Activated CD8-positive, alpha-beta memory T cell treated with anti-CD3 and anti-CD28 coated beads, Interleukin-2, amount 50 U/mL, for 1 hour (primary cell): Measurements from ENCODE around the gene ACP7.
"Not testable (repeated sequence)": the region's sequence is repeated elsewhere in the genome, so short reads cannot be mapped to it uniquely, and the experiment has no call there.

Source experiments
- DNase-seq: peaks from one replicate; pipeline ENCODE4 v3.0.0-alpha.2; 2020; ENCODE audit errors: extremely low read depth

ACP7 gene

DNA sequence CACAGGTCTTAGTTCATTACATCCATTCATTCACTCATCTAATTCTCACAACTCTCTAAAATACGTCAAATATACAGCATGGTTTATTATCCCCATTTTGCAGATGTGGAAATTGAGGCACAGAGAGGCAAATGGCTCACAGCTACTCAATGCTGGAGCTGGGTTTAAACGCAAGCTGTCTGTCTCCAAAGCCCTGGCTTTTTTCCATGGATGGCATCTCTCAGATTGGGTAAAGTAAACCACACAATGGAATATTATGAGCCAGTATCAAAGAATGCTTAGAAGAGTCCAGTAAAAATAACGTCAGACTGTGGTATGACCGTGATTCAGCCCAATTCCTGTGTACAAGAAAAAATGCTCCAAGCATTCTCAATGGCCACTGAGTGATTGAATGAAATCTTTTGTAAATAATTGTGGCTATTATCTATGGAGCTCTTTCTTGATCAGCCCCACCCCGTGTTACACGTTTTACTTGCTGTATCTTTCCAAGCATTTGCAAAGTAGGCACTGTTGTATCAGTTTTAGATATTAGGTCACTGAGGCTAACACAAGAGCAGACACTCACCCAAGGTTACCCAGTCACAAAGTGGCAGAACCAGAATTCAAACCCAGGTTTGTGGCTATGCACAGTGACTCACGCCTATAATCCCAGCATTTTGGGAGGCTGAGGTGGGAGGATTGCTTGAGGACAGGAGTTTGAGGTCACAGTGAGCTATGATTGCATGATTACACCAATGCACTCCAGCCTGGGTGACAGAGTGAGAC lies 5.5 kb upstream of the ACP7 start:
- DNase-seq: no peak

- no peak for DNase-seq
These were observed 3.7 kb upstream of the ACP7 start for GRCh38 chr19:39080431-39080830.

GRCh38 chr19:39082167-39082566 lies 2.0 kb upstream of the ACP7 start:
- DNase-seq: no peak

- DNase-seq: no peak
These were observed 1.2 kb upstream of the ACP7 start for GRCh38 chr19:39082745-39083598.

GRCh38 chr19:39083599-39083982 lies 577 bp upstream of the ACP7 start:
- DNase-seq: no peak

DNA sequence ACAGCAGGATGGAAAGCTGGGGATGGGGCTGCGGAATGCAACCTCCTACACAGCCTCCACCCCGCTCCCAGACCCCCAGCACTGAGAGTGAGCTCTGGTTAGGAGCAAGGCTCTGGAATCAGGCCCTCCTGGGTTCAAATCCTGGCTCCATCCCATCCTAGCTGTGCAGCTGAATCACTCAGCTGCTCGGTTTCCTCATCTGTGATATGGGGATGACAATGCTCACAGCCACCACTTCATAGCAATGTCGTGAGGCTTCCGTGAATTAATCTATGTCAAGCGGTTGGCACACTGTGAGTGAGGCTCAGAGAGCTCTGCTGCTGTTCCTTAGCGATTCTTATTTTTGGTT lies 538 bp downstream of the ACP7 start:
- no peak for DNase-seq

DNA sequence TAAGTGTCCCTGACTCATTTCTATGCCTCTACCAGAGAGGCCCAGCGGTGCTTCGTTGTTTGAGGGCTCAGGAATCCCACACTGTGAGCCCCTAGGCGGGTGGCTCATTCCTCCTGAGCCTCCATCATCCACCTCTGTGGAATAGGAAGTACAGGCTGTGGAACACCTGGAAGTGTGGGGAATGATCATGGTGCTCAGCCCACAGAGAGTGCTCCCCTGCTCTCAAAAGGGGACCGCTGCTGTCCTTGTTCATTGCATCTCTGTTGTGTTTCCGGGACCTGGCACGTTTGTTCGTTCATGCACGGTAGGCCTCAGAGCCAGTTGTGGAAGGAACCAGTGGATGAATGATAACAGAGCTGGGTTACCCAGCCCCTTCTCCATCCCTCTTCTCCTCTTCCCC lies 1.2 kb downstream of the ACP7 start:
- DNase-seq: no peak

GRCh38 chr19:39086386-39086785 lies 2.2 kb downstream of the ACP7 start:
- DNase-seq: no peak

DNA sequence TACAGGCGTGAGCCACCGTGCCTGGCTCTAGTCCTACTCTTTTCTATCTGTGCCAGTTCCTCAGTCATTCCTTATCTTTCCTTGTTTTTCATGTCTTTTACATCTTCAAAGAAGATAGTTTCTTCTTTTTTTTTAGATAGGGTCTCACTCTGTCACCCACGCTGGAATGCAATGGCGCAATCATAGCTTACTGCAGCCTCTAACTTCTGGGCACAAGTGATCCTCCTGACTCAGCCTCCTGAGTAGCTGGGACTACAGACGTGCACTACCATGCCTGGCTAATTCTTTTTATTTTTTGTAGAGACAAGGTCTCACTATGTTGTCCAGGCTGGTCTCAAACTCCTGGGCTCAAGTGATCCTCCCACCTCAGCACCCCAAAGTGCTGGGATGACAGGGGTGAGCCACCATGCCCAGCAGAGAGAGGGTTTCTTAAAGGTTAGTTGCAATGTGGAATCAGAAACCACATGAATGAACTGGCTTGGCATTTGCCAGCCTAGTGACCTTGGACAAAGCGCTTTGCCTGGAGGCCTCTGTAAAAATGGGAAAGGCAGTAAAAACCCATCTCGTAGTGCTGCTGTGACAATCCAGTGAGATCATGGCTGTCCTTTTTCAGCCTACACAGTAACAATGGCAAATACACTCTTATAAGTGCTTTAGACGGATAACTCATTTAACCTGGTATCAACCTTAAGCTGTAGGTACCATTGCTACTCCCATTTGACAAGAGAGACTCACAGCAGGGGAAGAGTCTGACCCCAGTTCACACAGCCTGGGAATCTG lies 3.9 kb downstream of the ACP7 start:
- no peak for DNase-seq

DNA sequence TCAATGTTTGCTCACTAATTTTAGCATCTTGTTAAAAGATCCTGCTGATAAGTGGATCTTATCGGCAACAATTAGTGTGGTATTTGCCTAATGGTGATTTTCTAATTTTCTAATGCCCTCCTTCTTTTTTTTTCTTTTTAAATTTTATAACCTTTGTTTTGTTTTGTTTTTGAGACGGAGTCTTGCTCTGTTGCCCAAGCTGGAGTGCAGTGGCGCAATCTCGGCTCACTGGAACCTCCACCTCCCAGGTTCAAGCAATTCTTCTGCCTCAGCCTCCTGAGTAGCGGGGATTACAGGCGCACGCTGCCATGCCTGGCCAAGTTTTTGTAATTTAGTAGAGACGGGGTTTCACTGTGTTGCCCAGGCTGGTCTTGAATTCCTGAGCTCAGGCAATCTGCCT lies 5.8 kb downstream of the ACP7 start:
- DNase-seq: not testable (repeated sequence)

DNA sequence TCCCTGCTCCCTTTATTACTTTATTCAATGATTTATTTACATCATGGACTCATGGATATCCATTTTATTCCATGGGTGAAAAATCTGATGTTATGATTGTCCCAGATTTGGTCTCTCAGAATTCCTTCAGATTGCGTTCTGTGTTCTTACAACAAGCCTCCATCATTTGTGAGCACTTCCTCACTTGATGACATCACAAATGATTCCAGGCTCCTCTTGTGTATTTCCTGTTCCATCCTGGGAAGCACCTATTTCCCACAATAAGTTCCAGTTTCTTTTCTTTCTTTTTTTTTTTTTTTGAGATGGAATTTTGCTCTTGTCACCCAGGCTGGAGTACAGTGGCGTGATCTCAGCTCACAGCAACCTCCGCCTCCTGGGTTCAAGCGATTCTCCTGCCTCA lies 6.7 kb downstream of the ACP7 start:
- DNase-seq: no peak

DNA sequence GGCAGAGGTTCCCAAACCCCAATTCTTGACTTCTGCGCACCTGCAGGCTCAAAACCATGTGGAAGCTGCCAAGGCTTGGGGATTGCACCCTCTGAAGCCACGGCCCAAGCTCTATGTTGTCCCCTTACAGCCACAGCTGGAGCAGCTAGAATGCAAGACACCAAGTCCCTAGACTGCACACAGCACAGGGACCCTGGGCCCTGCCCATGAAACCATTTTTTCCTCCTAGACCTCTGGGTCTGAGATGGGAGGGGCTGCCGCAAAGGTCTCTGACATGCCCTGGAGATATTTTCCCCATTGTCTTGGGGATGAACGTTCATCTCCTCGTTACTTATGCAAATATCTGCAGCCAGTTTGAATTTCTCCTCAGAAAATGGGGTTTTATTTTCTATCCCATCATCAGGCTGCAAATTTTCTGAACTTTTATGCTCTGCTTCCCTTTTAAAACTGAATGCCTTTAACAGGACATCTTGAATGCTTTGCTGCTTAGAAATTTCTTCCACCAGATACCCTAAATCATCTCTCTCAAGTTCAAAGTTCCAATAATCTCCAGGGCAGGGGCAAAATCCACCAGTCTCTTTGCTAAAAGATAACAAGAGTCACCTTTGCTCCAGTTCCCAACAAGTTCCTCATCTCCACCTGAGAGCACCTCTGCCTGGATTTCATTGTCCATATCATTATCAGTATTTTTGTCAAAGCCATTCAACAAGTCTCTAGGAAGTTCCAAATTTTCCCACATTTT lies 11.8 kb downstream of the ACP7 start:
- DNase-seq: not testable (repeated sequence)

DNA sequence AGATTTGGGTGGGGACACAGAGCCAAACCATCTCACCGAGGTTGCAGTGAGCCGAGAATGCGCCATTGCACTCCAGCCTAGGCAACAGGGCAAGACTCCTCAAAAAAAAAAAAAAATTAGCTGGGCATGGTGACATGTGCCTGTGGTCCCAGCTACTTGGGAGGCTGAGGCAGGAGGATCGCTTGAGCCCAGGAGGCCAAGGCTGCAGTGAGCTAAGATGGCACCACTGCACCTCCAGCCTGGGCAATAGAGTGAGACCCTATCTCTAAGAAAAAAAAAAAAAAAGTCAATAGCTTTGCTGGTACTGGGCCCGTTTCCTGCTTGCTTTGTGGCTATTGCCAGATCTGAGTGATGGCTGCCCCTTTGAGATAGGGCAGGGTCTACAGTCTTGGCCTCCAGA lies 13.1 kb downstream of the ACP7 start:
- DNase-seq: no peak

GRCh38 chr19:39097721-39098120 lies 13.6 kb downstream of the ACP7 start:
- DNase-seq: no peak

- DNase-seq: no peak
These were observed 14.4 kb downstream of the ACP7 start for GRCh38 chr19:39098365-39099269.

DNA sequence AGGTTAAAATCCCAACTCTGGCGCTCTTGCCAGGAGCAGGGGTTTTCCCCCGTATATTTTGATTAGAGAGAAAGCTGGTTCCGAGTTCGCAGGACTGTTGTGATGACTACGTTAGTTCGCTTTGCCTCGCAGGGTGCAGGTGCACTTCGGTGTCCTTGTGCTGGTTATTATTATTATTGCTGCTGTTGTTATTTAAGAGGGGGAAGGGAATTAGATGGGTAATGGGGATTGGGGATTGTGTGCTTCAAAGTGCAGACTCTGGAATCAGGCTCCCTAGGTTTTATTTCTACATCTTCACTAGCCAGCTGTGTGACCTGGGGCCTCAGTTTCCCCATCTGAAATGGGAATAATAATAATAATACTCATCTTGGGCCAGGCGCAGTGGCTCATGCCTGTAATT lies 15.2 kb downstream of the ACP7 start:
- no peak for DNase-seq

DNA sequence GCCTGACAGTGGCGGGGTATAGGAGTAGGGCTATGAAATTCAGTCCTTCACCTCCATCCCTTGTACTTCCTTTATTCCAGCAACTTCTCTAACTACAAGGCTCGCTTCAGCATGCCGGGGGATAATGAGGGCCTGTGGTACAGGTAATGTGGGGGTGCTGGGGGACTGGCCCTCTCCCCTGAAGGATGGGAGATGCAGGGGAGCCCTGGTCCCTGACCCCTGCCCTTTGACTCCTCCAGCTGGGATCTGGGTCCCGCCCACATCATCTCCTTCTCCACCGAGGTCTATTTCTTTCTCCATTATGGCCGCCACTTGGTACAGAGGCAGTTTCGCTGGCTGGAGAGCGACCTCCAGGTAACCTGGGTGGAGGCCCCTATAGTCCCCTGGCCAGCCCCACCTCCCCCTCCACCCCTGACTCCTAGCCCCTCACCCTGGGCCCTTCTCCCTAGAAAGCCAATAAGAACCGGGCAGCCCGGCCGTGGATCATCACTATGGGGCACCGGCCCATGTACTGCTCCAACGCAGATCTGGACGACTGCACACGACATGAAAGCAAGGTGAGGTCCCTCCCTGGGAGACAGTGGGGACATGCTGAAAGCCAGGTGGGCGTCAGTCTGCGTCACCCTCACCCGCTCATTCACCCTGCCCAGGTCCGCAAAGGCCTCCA lies 16.5 kb downstream of the ACP7 start:
- no peak for DNase-seq

DNA sequence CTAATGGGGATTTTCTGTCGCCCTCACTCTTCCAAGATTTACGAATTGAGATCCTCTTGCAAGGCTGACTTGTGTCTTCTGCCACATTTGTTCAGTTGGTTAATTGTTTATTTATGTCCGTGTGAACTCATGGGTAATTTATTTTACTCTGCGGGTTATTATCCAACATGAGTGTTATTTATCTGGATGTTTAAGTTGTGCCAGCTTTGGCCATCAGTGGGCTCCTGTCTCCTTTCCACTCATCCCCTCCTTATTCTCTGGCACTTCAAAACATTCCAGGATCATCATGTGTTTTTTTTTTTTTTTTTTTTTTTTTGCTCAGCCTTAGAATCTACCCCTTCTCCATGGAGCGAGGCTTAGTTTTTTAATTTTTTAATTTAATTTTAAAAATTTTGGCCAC lies 19.0 kb downstream of the ACP7 start:
- no peak for DNase-seq

GRCh38 chr19:39104186-39104596 lies 20.0 kb downstream of the ACP7 start:
- DNase-seq: no peak

DNA sequence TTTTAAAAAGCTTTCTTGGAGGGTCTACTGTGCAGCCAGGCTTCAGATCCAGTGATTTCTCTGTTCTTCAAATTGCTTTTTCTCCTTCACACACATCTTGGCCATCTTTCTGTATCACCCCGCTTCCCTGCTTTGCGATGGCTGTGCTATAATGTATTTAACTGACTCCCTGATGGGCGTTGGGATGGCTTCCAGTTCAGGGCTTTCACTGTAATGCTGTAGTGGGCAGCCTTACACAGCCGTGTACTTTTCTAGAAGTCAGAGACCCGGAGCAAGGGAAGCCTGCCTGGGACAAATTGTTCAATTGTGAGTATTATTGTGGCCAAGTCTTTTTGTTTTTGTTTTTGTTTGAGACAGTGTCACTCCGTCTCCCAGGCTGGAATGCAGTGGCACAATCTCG lies 22.0 kb downstream of the ACP7 start:
- DNase-seq: no peak
